Subcutaneous adipose tissue (tissue), 4 donors: ENCODE data around the gene ZWINT. TPM values are rescaled to one million over a fixed set of nuclear protein-coding genes. Genes with fewer than 3 reads are reported as not detected.

Experiments used
- total RNA-seq, 4 donors: library from RNA; depleted of rRNA; stranded (reverse); fragments of >200 nt; gene quantifications; one replicate each; pipeline ENCODE4 v1.1.0, GENCODE V29; 2016
- TF ChIP-seq, protein P1 (sequence below): fragments of 450-650 bp; IDR thresholded peaks from one replicate; pipeline ENCODE4 v1.5.1; 2016; ENCODE audit warnings: low read depth, mild to moderate bottlenecking, control low read depth, antibody characterized with exemption, moderate library complexity

Gene ZWINT
- total RNA-seq, 4 donors from 2014 or later, result 2.3 to 6.8 (median 3.9) TPM

DNA sequence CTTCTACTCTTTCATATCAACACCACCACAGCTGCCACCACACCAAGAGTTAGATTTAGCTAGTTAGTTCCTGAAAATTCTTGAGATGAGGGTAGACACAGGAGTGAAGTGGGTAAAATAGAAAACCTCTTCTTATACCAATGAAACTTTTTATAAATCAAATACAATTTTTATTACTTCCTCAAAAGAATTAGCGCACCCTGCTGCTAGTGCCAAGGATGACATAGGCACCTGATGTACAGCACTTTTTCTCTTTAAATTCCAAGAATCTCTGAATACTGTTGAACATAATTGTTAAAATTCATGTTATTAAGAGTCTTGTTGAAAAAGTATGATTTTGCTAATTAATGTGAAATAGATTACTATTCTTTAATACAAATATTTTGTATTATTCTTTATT lies 11.4 kb downstream of the ZWINT start:
- TF ChIP-seq, protein P1, sequence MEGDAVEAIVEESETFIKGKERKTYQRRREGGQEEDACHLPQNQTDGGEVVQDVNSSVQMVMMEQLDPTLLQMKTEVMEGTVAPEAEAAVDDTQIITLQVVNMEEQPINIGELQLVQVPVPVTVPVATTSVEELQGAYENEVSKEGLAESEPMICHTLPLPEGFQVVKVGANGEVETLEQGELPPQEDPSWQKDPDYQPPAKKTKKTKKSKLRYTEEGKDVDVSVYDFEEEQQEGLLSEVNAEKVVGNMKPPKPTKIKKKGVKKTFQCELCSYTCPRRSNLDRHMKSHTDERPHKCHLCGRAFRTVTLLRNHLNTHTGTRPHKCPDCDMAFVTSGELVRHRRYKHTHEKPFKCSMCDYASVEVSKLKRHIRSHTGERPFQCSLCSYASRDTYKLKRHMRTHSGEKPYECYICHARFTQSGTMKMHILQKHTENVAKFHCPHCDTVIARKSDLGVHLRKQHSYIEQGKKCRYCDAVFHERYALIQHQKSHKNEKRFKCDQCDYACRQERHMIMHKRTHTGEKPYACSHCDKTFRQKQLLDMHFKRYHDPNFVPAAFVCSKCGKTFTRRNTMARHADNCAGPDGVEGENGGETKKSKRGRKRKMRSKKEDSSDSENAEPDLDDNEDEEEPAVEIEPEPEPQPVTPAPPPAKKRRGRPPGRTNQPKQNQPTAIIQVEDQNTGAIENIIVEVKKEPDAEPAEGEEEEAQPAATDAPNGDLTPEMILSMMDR, result no peak

DNA sequence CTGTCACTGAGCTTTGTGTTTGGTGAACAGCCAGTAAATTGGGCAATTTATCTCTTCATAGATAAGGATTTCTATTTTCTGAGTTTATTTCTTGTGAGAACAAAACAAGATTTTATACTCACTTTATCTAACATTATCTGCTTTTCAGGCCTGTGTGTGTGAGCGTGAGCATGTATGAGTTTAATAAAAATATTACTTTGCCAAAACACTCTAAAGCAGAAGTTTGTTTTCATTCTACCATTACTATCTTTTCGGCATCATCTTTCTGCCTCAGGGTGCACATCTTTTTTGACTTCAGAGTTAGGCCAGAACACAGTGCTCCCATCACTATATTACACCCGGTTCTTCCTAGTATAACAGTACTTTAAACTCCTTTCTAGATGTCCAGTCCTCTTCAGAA lies 13.0 kb downstream of the ZWINT start:
- TF ChIP-seq, protein P1, result no peak

DNA sequence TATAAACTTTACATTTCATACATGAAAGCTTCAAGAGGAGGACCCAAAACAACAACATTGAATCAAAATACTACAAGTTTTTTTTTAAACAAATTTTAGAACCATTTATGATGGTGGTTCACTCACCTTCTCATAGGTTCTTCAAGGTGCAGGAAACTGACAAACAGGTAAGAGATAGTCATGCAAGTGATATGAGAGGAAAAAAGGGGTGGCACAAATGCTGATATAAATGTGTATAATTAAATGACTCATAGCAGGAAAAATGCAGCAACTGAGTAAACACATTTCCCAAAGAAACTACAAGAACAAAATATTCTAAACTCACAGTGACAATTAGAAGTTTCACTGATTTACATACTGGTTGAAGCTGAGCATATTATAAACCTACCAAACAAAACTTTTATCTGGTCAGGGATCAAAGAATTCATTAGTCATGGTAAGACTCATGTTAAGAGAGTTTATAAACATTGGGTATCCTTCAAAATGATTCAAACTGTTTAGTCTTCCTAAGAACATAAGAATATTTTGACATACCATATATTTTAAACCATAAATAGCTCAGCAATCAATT lies 14.1 kb downstream of the ZWINT start:
- TF ChIP-seq, protein P1, result no peak

DNA sequence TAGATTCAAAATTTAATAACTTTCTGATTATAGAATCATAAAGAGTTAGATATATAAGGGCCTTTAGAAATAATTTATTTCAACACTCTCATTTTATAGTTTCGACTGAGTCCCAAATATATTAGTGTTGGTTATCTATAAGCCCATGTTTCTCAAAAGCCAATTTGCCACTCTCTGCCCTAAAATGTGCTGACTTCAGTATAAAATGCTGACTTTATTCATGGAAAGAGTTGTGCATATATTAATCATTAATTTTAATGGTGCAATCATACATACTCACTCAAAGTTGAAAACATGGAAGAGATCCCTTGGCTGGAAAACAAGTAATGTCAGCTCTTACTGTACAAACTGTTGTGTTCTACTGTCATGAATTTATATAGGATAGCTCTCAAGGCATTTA lies 19.4 kb downstream of the ZWINT start:
- TF ChIP-seq, protein P1, result no peak

DNA sequence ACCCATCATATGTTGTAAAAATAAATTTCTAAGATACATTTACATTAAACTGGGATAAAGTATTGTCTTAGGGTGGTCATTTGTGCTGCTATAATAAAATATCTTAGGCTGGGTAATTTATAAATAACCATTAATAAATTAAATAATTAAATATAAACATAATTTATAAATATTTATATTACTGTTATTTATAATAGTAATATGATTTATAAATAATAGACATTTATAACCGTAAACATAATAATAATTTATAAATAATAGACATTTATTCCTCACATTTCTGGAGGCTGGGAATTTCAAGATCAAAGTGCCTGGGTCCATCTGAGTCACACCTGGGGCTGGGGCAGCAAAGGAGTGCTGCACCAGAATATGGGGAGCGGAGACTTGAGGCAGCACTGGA lies 31.1 kb downstream of the ZWINT start:
- TF ChIP-seq, protein P1, result no peak

DNA sequence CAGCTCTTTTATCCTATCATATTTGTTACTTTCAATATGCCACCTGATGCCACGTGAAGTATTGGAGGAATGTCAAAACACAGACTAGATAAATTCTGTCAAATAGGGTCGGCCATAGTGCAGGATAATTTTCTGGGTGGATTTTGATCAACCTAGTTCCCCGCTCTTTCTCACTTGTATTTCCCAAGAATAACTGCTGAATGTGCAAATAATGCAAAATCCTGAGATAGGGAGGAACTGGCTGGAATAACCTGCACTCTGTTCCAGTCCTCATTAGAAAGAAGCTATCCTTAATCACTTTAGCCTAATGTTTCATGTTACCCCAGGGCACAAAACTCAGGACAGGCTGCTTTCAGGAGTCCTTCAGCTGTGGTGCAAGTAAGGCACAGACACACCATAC lies 33.9 kb downstream of the ZWINT start:
- TF ChIP-seq, protein P1, result no peak

DNA sequence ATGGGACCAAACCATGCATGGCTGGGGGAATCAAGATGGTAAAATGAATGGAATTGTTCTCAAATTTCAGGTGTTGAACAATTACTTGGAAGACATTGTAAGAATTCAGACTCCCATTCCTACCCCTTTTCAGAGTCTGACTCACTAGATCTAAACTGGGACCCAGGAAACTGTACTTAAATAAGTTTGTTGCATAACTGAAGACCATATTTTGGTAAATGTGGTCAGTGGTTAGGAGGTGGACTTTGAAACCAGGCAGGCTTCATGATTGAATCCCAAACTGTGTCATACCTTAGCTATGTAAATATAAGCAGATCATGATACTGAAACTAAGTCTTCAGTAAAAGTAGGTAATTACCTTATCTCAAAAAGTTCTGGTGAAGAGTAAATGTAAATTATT lies 41.7 kb downstream of the ZWINT start:
- TF ChIP-seq, protein P1, result no peak
